GM23248 (cell line): ENCODE results near the gene SECISBP2L. TPM values are rescaled to one million over a fixed set of nuclear protein-coding genes. Genes with fewer than 3 reads are reported as not detected.
A peak's percentile ranks its signal among the peaks of the same experiment; 100 is the strongest.
"Not testable (repeated sequence)": the region's sequence is repeated elsewhere in the genome, so short reads cannot be mapped to it uniquely, and the experiment has no call there.

Experiments used
- DNase-seq: peaks from one replicate; pipeline ENCODE4 v3.0.0-alpha.2; 2015
- H2AFZ ChIP-seq: fragments of 200-600 bp; sonication (generic); 2 replicates; pipeline ENCODE4 v1.6.1; 2016; ENCODE audit warnings: antibody characterized with exemption
- H3F3A ChIP-seq: fragments of 200-600 bp; sonication (generic); 2 replicates; pipeline ENCODE4 v1.6.1; 2016; ENCODE audit warnings: mild to moderate bottlenecking, antibody characterized with exemption, mixed run types; ENCODE audit not compliant: insufficient read depth
- H3K27ac ChIP-seq: fragments of 200-600 bp; sonication (generic); 2 replicates; pipeline ENCODE4 v1.5.1; 2016; ENCODE audit warnings: mild to moderate bottlenecking
- H3K27me3 ChIP-seq: fragments of 200-600 bp; sonication (generic); replicated peaks from 2 replicates; pipeline ENCODE4 v1.6.1; 2016; ENCODE audit warnings: mild to moderate bottlenecking; ENCODE audit not compliant: insufficient read depth
- H3K36me3 ChIP-seq: fragments of 200-600 bp; sonication (generic); 2 replicates; pipeline ENCODE4 v1.6.1; 2016; ENCODE audit warnings: low read depth, mild to moderate bottlenecking
- H3K4me1 ChIP-seq: fragments of 200-600 bp; sonication (generic); 2 replicates; pipeline ENCODE4 v1.6.1; 2016; ENCODE audit warnings: mild to moderate bottlenecking; ENCODE audit not compliant: insufficient read depth
- H3K4me2 ChIP-seq: fragments of 200-600 bp; sonication (generic); one replicate; pipeline ENCODE4 v1.6.1; 2016; ENCODE audit warnings: mild to moderate bottlenecking; ENCODE audit not compliant: unreplicated experiment
- H3K4me3 ChIP-seq: fragments of 200-600 bp; sonication (generic); 2 replicates; pipeline ENCODE4 v1.5.1; 2016; ENCODE audit warnings: mild to moderate bottlenecking
- H3K79me2 ChIP-seq: fragments of 200-600 bp; sonication (generic); 2 replicates; pipeline ENCODE4 v1.6.1; 2016; ENCODE audit warnings: mild to moderate bottlenecking; ENCODE audit not compliant: insufficient read depth
- H3K9ac ChIP-seq: fragments of 200-600 bp; sonication (generic); 2 replicates; pipeline ENCODE4 v1.6.1; 2016; ENCODE audit warnings: mild to moderate bottlenecking
- H3K9me2 ChIP-seq: fragments of 200-600 bp; sonication (generic); 2 replicates; pipeline ENCODE4 v1.6.1; 2016; ENCODE audit warnings: mixed run types, mild to moderate bottlenecking, moderate library complexity; ENCODE audit not compliant: insufficient read depth
- H3K9me3 ChIP-seq: fragments of 200-600 bp; sonication (generic); one replicate; pipeline ENCODE4 v1.6.1; 2017; ENCODE audit warnings: low read depth
- H4K20me1 ChIP-seq: fragments of 200-600 bp; sonication (generic); 2 replicates; pipeline ENCODE4 v1.6.0; 2016; ENCODE audit not compliant: insufficient read depth
- EZH2 ChIP-seq: fragments of 200-600 bp; sonication (generic); IDR thresholded peaks from 2 replicates; pipeline ENCODE4 v1.6.1; 2018; ENCODE audit warnings: antibody characterized with exemption, mild to moderate bottlenecking; ENCODE audit not compliant: insufficient read depth, poor library complexity, severe bottlenecking
- EZH2phosphoT487 ChIP-seq: fragments of 200-600 bp; sonication (generic); IDR thresholded peaks from 2 replicates; pipeline ENCODE4 v1.6.1; 2018; ENCODE audit warnings: antibody characterized with exemption, moderate library complexity, mild to moderate bottlenecking, low read depth; ENCODE audit not compliant: insufficient read depth
- WGBS, 2 experiments: methylation state at CpG; one replicate each; pipeline ENCODE4 v1.1.6; 2015 to 2017; ENCODE audit warnings: low lambda C conversion rate in 2 of 2, low coverage in 1 of 2; ENCODE audit errors: missing lambda C conversion rate in 2 of 2; 5-methylcytosine and 5-hydroxymethylcytosine counted together
- in situ Hi-C: fragments of 300-500 bp; cut with MboI; formaldehyde crosslinking; loops from 2 replicates; pipeline ENCODE4 v1.15.0; 2020
- polyA plus RNA-seq: library from polyadenylated mRNA; unstranded; fragments of >200 nt; fragmentation: Nextera tagmentation; extraction: Ambion mirVana; gene quantifications from 2 replicates; pipeline ENCODE4 v1.2.1, GENCODE V29; 2016
- total RNA-seq: library from RNA; depleted of rRNA; stranded (reverse); fragments of >200 nt; shearing (Covaris generic); gene quantifications from 2 replicates; pipeline ENCODE4 v1.2.3, GENCODE V29; 2014

Gene SECISBP2L
- total and polyA plus RNA-seq, 2 experiments from 2014 or later: 26.8 to 29.8 TPM

DNA sequence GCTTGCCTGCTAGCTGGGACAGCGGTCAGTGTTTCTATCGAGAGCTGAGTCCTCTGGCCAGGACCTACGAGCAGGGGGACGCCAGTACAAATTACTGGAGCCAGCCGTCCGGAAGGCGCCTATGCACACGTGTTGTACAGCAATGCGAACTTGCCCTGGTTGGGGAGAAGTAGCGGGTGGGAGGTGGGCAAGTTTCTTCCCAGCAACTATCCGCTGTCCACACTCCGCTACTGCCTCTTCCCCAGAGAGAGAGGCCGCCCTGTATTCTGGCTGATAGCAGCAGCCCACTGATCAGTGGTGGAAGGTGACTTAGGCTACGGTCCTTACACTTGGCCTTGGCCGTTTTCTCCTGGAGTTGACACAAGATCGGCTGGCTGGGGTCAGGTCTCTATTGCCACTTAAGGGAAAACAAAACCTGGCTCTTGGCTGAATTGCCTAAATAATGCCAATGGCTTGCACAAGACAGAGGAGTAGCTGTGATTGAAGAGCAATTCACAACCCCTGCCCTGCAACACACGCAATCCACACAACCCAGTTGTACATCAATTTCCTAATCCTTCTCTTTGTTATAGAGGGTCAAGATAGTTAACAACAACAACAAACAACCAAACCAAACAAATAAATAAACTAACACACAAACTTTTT, 69.7 kb downstream of the SECISBP2L start:
- no peaks in the 10 kb centered on the region for H3K79me2 ChIP-seq
- in situ Hi-C loops: no loop called here
- 95 to 96% methylated on average over 17 of the region's 17 CpGs for WGBS, 2 experiments
- TF ChIP-seq EZH2phosphoT487 (no peak), EZH2 (no peak)
- no peaks in the 10 kb centered on the region for H4K20me1 ChIP-seq
- H3K27me3 ChIP-seq: no peaks in the 10 kb centered on the region
- no peaks in the 10 kb centered on the region for H3F3A ChIP-seq
- H3K4me2 ChIP-seq: peak overlapping the region; percentile 84
- H3K36me3 ChIP-seq: no peaks in the 10 kb centered on the region
- H3K9me2 ChIP-seq: no peaks in the 10 kb centered on the region
- peak overlapping the region; percentile 97 for H2AFZ ChIP-seq
- H3K4me1 ChIP-seq: no peaks in the 10 kb centered on the region
- no peak for DNase-seq
- no peaks in the 10 kb centered on the region for H3K9me3 ChIP-seq
- peak overlapping the region; percentile 78 for H3K4me3 ChIP-seq
- H3K27ac ChIP-seq: no peak overlapping the region
- H3K9ac ChIP-seq: no peak overlapping the region

DNA sequence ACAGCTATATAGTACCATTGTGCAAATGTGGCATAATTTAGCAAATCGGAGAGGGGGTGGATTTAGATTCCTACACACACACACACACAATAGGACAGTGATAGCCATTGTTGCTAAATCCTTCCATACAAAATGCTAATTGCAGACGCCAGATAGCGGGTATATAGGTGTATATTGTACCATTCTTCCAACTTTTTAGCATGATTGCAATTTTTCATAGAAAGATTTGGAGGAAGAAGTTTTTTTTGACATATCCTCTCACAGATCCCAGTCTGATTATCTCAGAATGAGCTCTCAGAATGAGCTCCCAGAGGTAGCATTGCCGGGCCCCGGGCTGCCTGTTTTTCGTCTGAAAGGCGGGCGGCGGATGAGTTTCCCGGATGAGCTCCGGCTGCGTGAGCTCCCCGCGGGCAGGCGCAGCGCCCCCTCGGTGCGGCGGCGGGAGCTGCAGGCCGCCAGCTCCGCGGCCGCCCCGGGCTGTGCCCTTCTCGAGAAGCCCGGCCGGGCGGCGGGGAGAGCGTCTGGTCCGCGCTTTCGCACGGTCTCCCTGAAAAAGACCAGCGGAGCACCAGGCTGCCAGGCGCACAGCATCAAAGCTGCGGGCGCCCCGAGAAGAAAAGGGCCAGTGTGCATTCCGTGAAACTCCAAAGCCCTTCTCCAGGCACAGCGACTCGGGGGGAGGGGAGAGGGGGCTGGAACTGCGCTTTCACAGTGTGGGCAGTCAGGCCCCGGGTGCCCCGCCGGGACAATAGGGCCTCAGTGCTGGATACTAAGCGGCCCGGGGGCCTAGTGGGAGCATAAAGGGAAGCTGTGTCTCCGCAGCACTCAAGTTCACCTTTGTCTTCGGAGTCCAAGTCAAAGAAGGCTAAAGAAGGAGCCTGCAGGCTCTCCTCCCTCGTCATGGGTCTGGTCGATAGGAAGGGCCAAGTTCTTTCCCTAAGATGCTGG, 70.5 kb downstream of the SECISBP2L start:
- peak overlapping the region; percentile 78 for H3K4me3 ChIP-seq
- in situ Hi-C loops: no loop called here
- H3K4me2 ChIP-seq: peak overlapping the region; percentile 84
- no peaks in the 10 kb centered on the region for H3K9me2 ChIP-seq
- peak; percentile 94 for DNase-seq
- peak overlapping the region; percentile 97 for H2AFZ ChIP-seq
- 0 out of 2 replicates have a peak, but pooled peaks cover 5% of the 10 kb centered on the region for H3K4me1 ChIP-seq
- WGBS, 2 experiments: 9 to 11% methylated on average over 45 to 52 of the region's 53 CpGs
- H3K9ac ChIP-seq: peak overlapping the region; percentile 75
- H3K27ac ChIP-seq: no peak overlapping the region
- no peaks in the 10 kb centered on the region for H3K36me3 ChIP-seq
- H3K9me3 ChIP-seq: no peaks in the 10 kb centered on the region
- no peaks in the 10 kb centered on the region for H4K20me1 ChIP-seq
- no peaks in the 10 kb centered on the region for H3K27me3 ChIP-seq
- TF ChIP-seq EZH2 (no peak), EZH2phosphoT487 (no peak)
- H3K79me2 ChIP-seq: no peaks in the 10 kb centered on the region
- peaks cover under 1% of the 10 kb centered on the region; the same call in 1 of the 2 replicates for H3F3A ChIP-seq

DNA sequence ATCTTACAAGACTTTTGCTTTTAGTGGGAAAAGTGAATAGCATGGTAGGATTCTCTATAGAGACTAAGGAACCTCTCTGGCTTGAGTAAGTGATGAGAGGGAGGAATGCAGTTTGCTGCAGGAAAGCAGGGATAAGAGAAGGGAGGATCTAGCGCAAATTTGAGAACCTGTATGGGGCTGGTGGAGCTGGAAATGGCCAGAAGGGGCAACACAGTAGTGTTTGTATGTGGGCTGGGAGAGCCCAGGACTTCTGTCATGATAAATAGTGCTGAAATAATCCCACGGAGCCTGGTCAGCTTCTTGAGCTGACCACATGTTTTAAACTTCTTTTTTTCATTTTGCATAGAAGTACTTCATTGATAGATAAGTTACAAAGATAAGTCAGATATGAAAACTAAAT, 71.4 kb downstream of the SECISBP2L start:
- H3F3A ChIP-seq: peaks cover 3% of the 10 kb centered on the region; the same call in 1 of the 2 replicates
- no peaks in the 10 kb centered on the region for H3K27me3 ChIP-seq
- 0 out of 2 replicates have a peak, but pooled peaks cover 6% of the 10 kb centered on the region for H3K4me1 ChIP-seq
- WGBS, 2 experiments: 58 to 72% methylated on average over 2 of the region's 2 CpGs
- no peak overlapping the region for H3K27ac ChIP-seq
- H3K9me2 ChIP-seq: no peaks in the 10 kb centered on the region
- H4K20me1 ChIP-seq: no peaks in the 10 kb centered on the region
- H3K4me2 ChIP-seq: no peak overlapping the region
- H3K4me3 ChIP-seq: no peak overlapping the region; the same call in 1 of the 2 replicates
- DNase-seq: no peak
- peak overlapping the region; percentile 97 for H2AFZ ChIP-seq
- no peak overlapping the region for H3K9ac ChIP-seq
- in situ Hi-C loops: no loop called here
- H3K9me3 ChIP-seq: no peaks in the 10 kb centered on the region
- TF ChIP-seq EZH2phosphoT487 (no peak), EZH2 (no peak)
- no peaks in the 10 kb centered on the region for H3K36me3 ChIP-seq
- H3K79me2 ChIP-seq: no peaks in the 10 kb centered on the region

DNA sequence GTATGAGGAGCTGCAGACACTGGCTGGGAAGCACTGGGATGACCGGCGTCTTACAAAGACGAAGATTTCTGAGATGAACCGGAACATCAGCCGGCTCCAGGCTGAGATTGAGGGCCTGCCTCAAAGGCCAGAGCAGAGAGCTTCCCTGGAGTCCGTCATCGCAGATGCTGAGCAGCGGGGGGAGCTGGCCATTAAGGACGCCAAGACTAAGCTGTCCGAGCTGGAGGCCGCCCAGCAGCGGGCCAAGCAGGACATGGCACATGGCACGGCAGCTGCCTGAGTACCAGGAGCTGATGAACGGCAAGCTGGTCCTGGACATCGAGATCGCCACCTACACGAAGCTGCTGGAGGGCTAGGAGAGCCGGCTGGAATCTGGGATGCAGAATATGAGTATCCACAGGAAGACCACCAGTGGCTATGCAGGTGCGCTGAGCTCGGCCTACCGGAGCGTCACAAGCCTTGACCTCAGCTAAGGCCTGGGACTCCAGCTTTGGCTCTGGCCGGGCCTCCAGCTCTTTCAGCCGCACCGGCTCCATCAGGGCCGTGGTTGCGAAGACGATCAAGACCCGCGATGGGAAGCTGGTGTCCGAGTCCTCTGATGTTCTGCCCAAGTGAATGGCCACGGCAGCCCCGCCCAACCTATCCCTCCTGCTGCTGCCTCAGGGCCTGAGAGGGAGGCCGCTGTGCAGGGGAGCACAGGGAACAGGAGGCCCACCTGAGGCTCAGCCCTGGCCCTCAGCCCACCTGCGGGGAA, 73.3 kb downstream of the SECISBP2L start:
- H3K9me2 ChIP-seq: no peaks in the 10 kb centered on the region
- H3K9me3 ChIP-seq: no peaks in the 10 kb centered on the region
- no peak overlapping the region for H3K4me3 ChIP-seq
- H4K20me1 ChIP-seq: no peaks in the 10 kb centered on the region
- H3K4me2 ChIP-seq: no peak overlapping the region
- H2AFZ ChIP-seq: no peak overlapping the region
- H3K36me3 ChIP-seq: no peaks in the 10 kb centered on the region
- H3F3A ChIP-seq: peaks cover 3% of the 10 kb centered on the region; the same call in 1 of the 2 replicates
- DNase-seq: no peak
- no peaks in the 10 kb centered on the region for H3K27me3 ChIP-seq
- no peak overlapping the region for H3K27ac ChIP-seq
- no peak overlapping the region for H3K9ac ChIP-seq
- TF ChIP-seq EZH2phosphoT487 (no peak), EZH2 (no peak)
- in situ Hi-C loops: no loop called here
- WGBS, 2 experiments: 93 to 94% methylated on average over 25 to 35 of the region's 35 CpGs
- H3K79me2 ChIP-seq: no peaks in the 10 kb centered on the region
- 0 out of 2 replicates have a peak, but pooled peaks cover 6% of the 10 kb centered on the region for H3K4me1 ChIP-seq

DNA sequence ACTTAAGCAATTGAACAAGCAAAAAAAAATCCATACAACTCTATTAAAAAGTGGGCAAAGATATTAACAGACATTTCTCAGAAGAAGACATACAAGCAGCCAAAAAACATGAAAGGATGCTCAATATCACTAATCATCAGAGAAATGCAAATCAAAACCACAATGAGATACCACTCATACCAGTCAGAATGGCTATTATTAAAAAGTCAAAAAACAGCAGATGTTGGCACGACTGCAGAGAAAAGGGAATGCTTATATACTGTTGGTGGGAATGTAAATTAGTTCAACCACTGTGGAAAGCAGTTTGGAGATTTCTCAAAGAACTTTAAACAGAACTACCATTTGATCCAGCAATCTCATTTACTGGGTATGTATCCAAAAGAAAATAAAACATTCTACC, 75.3 kb downstream of the SECISBP2L start:
- H3K4me2 ChIP-seq, H3K36me3 ChIP-seq, H2AFZ ChIP-seq, H3K9me2 ChIP-seq, H4K20me1 ChIP-seq, H3K27ac ChIP-seq, H3K9me3 ChIP-seq, H3K79me2 ChIP-seq, H3F3A ChIP-seq, in situ Hi-C loops, DNase-seq, H3K4me3 ChIP-seq, H3K27me3 ChIP-seq, H3K9ac ChIP-seq: not testable (repeated sequence)
- WGBS, 2 experiments: 9 to 14% methylated on average over 1 of the region's 1 CpG
- peaks cover 10% of the 10 kb centered on the region; the same call in 1 of the 2 replicates for H3K4me1 ChIP-seq
